Fibroblast of mammary gland (primary cell): ENCODE measurements around the gene TIMP3.

Experiments used
- DNase-seq: peaks from one replicate; pipeline ENCODE4 v3.0.0-alpha.2; 2010; ENCODE audit warnings: low read depth
- H3K4me3 ChIP-seq: 2 replicates; pipeline ENCODE4 v1.5.1; 2011; ENCODE audit warnings: low read depth, mild to moderate bottlenecking, low read length, moderate library complexity; ENCODE audit not compliant: control insufficient read depth
- CTCF ChIP-seq: conservative IDR thresholded peaks from 2 replicates; pipeline ENCODE4 v1.5.1; 2011; ENCODE audit warnings: low read depth, low read length, inconsistent platforms; ENCODE audit not compliant: control insufficient read depth, insufficient read depth

TIMP3 gene

GRCh38 chr22:32815059-32815458 lies 13.6 kb downstream of the TIMP3 start:
- no peak for TF ChIP-seq CTCF
- H3K4me3 ChIP-seq, result no peak overlapping the region
- DNase-seq, result no peak

- H3K4me3 ChIP-seq, result no peak overlapping the region
- TF ChIP-seq CTCF, result no peak
- DNase-seq, result no peak
Measured at GRCh38 chr22:32815943-32816342, 14.4 kb downstream of the TIMP3 start.

GRCh38 chr22:32817137-32817730 lies 15.7 kb downstream of the TIMP3 start:
- H3K4me3 ChIP-seq, result no peak overlapping the region
- no peak for DNase-seq
- TF ChIP-seq CTCF, result no peak

GRCh38 chr22:32818446-32819115 lies 17.1 kb downstream of the TIMP3 start:
- TF ChIP-seq CTCF, result no peak
- H3K4me3 ChIP-seq, result no peak overlapping the region
- no peak for DNase-seq

GRCh38 chr22:32819120-32819519 lies 17.6 kb downstream of the TIMP3 start:
- DNase-seq, result no peak
- H3K4me3 ChIP-seq, result no peak overlapping the region
- no peak for TF ChIP-seq CTCF

GRCh38 chr22:32820131-32821119 lies 18.9 kb downstream of the TIMP3 start:
- peak; percentile 48 for DNase-seq
- TF ChIP-seq CTCF, result no peak
- no peak overlapping the region for H3K4me3 ChIP-seq
